Neural crest cell (in vitro differentiated cells): ENCODE measurements around the gene ZNF18. TPM values are rescaled to one million over a fixed set of nuclear protein-coding genes. Genes with fewer than 3 reads are reported as not detected.

Experiments used
- DNase-seq: peaks from one replicate; pipeline ENCODE4 v3.0.0; 2021; ENCODE audit warnings: low read depth, mixed read lengths, low spot score
- H3K27ac Mint-ChIP-seq: one replicate; pipeline ENCODE4 v1.8.0; 2021; ENCODE audit warnings: mild to moderate bottlenecking, mixed read lengths; ENCODE audit not compliant: unreplicated experiment
- H3K27me3 Mint-ChIP-seq: 2 replicates; pipeline ENCODE4 v1.8.0; 2021; ENCODE audit warnings: low read depth, mild to moderate bottlenecking, mixed read lengths
- H3K36me3 Mint-ChIP-seq: 2 replicates; pipeline ENCODE4 v1.8.0; 2021; ENCODE audit warnings: low read depth, mild to moderate bottlenecking, mixed read lengths
- H3K4me1 Mint-ChIP-seq: 2 replicates; pipeline ENCODE4 v1.8.0; 2021; ENCODE audit warnings: mixed read lengths
- H3K4me3 Mint-ChIP-seq: one replicate; pipeline ENCODE4 v1.8.0; 2021; ENCODE audit warnings: mild to moderate bottlenecking, mixed read lengths
- H3K9me3 Mint-ChIP-seq: 2 replicates; pipeline ENCODE4 v1.8.0; 2021; ENCODE audit warnings: mixed read lengths
- total RNA-seq: library from RNA; stranded (reverse); gene quantifications from 2 replicates; pipeline ENCODE4 v1.2.1, GENCODE V29; 2021
- TF ChIP-seq, protein P1 (sequence below): fragments of 200-600 bp; sonication (generic); conservative IDR thresholded peaks from 2 replicates; pipeline ENCODE4 v1.5.0; 2021; ENCODE audit warnings: antibody characterized with exemption, mild to moderate bottlenecking

Gene ZNF18
- total RNA-seq, 1 donor from 2014 or later, result 7.5 TPM

- Mint-ChIP-seq H3K27ac (no peak overlapping the region), H3K4me3 (peak overlapping the region; percentile 89), H3K27me3 (peaks cover 13% of the 10 kb centered on the region), H3K9me3 (no peaks in the 10 kb centered on the region), H3K36me3 (no peaks in the 10 kb centered on the region), H3K4me1 (peaks cover 25% of the 10 kb centered on the region)
- no peak for DNase-seq
- TF ChIP-seq, protein P1, sequence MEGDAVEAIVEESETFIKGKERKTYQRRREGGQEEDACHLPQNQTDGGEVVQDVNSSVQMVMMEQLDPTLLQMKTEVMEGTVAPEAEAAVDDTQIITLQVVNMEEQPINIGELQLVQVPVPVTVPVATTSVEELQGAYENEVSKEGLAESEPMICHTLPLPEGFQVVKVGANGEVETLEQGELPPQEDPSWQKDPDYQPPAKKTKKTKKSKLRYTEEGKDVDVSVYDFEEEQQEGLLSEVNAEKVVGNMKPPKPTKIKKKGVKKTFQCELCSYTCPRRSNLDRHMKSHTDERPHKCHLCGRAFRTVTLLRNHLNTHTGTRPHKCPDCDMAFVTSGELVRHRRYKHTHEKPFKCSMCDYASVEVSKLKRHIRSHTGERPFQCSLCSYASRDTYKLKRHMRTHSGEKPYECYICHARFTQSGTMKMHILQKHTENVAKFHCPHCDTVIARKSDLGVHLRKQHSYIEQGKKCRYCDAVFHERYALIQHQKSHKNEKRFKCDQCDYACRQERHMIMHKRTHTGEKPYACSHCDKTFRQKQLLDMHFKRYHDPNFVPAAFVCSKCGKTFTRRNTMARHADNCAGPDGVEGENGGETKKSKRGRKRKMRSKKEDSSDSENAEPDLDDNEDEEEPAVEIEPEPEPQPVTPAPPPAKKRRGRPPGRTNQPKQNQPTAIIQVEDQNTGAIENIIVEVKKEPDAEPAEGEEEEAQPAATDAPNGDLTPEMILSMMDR, result no peak
These were observed 25.0 kb upstream of the ZNF18 start for GRCh38 chr17:12022310-12022709.

DNA sequence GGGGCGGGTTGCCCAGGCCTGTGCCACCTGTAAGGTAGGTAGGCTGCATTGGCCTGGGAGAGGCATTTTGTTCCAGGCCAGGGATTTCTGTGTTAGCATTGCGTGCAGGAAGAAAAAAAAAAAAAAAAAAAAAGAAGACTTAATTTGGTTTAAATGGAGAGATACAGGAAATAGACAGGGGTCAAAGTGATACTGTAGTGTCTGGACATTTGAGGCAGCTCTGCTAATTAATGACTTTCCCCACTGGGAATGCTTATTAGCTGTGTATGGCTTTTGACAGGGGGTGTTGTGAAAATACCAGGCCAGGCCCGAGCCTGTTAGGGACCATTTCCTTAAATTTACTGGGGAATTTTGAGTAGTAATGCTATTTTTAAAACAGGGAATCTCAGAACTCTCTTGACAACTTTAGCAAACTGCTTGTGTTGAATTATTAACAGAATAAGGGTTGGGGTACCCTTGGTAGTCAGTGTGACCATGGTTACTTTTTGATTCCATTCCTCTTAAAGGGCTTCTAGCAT is 24.4 kb upstream of the ZNF18 start:
- peaks cover 13% of the 10 kb centered on the region for H3K27me3 Mint-ChIP-seq
- no peak overlapping the region for H3K27ac Mint-ChIP-seq
- peak overlapping the region; percentile 89 for H3K4me3 Mint-ChIP-seq
- peaks cover 25% of the 10 kb centered on the region for H3K4me1 Mint-ChIP-seq
- DNase-seq, result no peak
- TF ChIP-seq, protein P1, result no peak
- H3K36me3 Mint-ChIP-seq, result no peaks in the 10 kb centered on the region
- H3K9me3 Mint-ChIP-seq, result no peaks in the 10 kb centered on the region

DNA sequence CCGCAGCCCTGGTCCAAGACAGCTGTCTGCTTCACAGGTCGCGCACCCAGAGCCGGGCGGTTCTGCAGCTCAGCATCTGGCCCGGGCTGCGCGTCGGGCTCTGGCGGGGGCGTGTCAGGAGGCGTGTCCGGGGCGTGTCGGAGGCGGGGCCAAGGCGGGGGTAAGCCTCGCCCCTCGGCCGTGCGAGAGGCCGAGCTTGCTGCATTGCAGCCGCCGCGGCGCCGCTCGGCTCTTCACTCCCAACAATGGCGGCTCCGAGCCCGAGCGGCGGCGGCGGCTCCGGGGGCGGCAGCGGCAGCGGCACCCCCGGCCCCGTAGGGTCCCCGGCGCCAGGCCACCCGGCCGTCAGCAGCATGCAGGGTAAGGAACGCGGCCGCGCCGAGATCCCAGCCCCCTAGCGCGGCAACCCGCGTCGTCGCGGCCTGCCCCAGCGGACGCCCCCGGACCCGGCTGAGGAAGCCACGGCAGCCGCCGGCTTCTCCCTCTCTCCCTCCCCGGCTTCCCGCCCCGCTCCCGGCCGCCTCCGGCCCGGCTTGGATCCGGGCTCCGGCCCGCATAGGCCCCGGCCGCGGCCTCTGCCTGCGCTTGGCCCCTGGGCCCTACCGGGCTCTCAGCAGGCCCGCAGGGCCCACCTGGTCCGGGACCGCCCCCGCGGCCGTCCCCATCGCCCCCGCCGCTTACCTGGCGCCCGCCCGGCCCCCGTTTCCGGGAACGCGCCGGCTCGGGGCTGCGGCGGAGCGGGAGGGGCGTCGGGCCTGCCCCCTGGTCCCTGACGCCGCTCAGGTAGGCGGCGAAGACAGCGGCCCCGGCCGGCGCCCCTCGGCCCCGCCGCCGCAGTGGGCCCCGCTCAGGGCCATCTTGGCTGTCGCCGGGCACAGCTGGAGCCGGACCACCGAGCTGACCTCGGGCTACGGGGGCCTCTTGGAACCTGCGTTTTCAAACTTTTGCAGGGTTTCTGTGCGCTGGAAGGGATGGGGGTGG is 23.7 kb upstream of the ZNF18 start, which contains the start of gene MAP2K4:
TSS of gene MAP2K4 (plus strand) at position 236 of the 981 bp plus-strand sequence. CDS start at position 246, 10 bp downstream.
- Mint-ChIP-seq H3K9me3 (no peaks in the 10 kb centered on the region), H3K4me3 (peak within 1 kb of the TSS; percentile 89), H3K36me3 (no peaks in the 10 kb centered on the region), H3K4me1 (peaks cover 25% of the 10 kb centered on the region), H3K27ac (no peak within 1 kb of the TSS), H3K27me3 (peaks cover 13% of the 10 kb centered on the region)
- peak; percentile 94 for DNase-seq
- TF ChIP-seq, protein P1, result peak; percentile 14

GRCh38 chr17:12007466-12007865 is 10.2 kb upstream of the ZNF18 start:
- peaks cover 2% of the 10 kb centered on the region for H3K9me3 Mint-ChIP-seq
- H3K4me1 Mint-ChIP-seq, result no peaks in the 10 kb centered on the region
- TF ChIP-seq, protein P1, result no peak
- peaks cover 2% of the 10 kb centered on the region for H3K27me3 Mint-ChIP-seq
- no peak for DNase-seq
- H3K36me3 Mint-ChIP-seq, result no peaks in the 10 kb centered on the region
- no peak overlapping the region for H3K4me3 Mint-ChIP-seq
- no peak overlapping the region for H3K27ac Mint-ChIP-seq

DNA sequence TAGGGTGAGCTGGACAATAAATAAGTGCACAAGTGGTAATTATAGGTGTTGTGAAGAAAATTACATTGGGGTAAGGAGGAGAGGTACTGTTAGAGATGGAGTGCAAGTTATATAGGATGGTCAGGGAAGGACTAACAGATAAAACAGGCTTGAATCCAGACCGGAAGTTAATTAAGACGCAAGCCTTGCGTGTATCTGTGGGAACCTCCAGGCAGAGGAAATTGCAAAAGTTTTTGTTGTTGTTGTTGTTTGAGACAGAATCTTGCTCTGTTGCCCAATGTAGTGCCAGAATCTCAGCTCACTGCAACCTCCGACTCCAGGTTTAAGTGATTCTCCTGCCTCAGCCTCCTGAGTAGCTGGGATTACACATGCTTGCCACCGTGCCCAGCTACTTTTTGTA is 2.4 kb upstream of the ZNF18 start:
- no peaks in the 10 kb centered on the region for H3K9me3 Mint-ChIP-seq
- peak overlapping the region; percentile 7 for H3K4me3 Mint-ChIP-seq
- TF ChIP-seq, protein P1, result no peak
- peaks cover 5% of the 10 kb centered on the region for H3K4me1 Mint-ChIP-seq
- no peak overlapping the region for H3K27ac Mint-ChIP-seq
- no peak for DNase-seq
- H3K36me3 Mint-ChIP-seq, result no peaks in the 10 kb centered on the region
- no peaks in the 10 kb centered on the region for H3K27me3 Mint-ChIP-seq
